ENCODE data around the gene EML6.

DNA sequence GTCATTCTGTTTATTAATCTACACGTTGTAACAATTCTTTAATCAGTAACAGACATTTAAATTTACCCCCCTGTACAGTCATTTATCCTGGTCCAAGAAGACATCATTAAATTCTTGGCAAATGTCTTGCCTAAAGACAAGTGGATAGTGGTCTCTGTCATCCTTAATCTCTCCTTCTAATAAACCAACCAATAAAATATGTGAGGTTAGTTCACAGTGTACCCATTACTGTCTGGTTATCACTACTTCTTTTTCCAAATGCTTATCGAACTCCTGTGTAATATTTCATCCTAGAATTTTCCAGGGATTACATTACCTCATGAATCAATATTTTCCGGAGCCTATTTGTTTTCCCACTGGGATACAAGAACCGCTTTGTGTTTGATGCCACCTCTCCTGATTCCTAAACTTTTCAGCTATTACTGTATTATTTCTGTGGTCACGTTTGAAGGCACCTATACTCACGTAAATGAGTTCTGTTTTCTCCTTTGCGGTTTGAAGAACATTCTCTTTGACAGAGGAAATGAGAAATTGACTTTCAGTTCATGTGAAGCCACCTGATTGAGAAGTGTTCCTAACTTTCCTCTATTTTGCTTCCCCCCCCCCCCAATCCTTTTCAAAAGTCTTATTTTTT is 195.3 kb downstream of the EML6 start:
- TF ChIP-seq EZH2phosphoT487 (IDR thresholded peaks at IDR 0.05), result no peak
- TF ChIP-seq, protein P1, sequence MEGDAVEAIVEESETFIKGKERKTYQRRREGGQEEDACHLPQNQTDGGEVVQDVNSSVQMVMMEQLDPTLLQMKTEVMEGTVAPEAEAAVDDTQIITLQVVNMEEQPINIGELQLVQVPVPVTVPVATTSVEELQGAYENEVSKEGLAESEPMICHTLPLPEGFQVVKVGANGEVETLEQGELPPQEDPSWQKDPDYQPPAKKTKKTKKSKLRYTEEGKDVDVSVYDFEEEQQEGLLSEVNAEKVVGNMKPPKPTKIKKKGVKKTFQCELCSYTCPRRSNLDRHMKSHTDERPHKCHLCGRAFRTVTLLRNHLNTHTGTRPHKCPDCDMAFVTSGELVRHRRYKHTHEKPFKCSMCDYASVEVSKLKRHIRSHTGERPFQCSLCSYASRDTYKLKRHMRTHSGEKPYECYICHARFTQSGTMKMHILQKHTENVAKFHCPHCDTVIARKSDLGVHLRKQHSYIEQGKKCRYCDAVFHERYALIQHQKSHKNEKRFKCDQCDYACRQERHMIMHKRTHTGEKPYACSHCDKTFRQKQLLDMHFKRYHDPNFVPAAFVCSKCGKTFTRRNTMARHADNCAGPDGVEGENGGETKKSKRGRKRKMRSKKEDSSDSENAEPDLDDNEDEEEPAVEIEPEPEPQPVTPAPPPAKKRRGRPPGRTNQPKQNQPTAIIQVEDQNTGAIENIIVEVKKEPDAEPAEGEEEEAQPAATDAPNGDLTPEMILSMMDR (IDR thresholded peaks at IDR 0.05), result no peak
- TF ChIP-seq EZH2 (IDR thresholded peaks at IDR 0.05), result no peak
